Tibial artery (tissue), 4 donors: ENCODE measurements around the gene ZNF570.
A peak's percentile ranks its signal among the peaks of the same experiment; 100 is the strongest.

Experiments
- DNase-seq, 2 donors: peaks; one replicate each; pipeline ENCODE4 v3.0.0-alpha.2; 2019
- H3K27ac ChIP-seq, 2 donors: fragments of 200-600 bp; sonication (generic) in 1 of 2; 1 replicate in 1 of 2; 2 replicates in 1 of 2; pipeline ENCODE4 v1.5.1; 2018 to 2019; ENCODE audit warnings: mild to moderate bottlenecking in 1 of 2
- H3K27me3 ChIP-seq, 2 donors: fragments of 200-600 bp; sonication (generic) in 1 of 2; one replicate each; pipeline versions ENCODE4 v1.5.1 to v1.6.0; 2016 to 2019
- H3K36me3 ChIP-seq, 3 donors: fragments of 200-600 bp; sonication (generic) in 2 of 3; one replicate each; pipeline ENCODE4 v1.5.1; 2016 to 2019; ENCODE audit warnings: mild to moderate bottlenecking in 2 of 3
- H3K4me1 ChIP-seq, 4 donors: fragments of 200-600 bp; sonication (generic) in 2 of 4; 1 replicate in 3 of 4; 2 replicates in 1 of 4; pipeline ENCODE4 v1.5.1; 2016 to 2019
- H3K4me3 ChIP-seq, 2 donors: fragments of 200-600 bp; sonication (generic) in 1 of 2; 1 replicate in 1 of 2; 2 replicates in 1 of 2; pipeline ENCODE4 v1.5.1; 2018 to 2019; ENCODE audit warnings: mild to moderate bottlenecking in 2 of 2
- H3K9me3 ChIP-seq, 3 donors: fragments of 200-600 bp; sonication (generic) in 1 of 3; one replicate each; pipeline ENCODE4 v1.5.1; 2016 to 2019
- CTCF ChIP-seq, 2 experiments: fragments of 200-600 bp in 1 of 2; fragments of 450-650 bp in 1 of 2; IDR thresholded peaks; one replicate each; pipeline ENCODE4 v1.5.1; 2017 to 2019; ENCODE audit warnings: antibody characterized with exemption in 2 of 2, mild to moderate bottlenecking in 1 of 2, moderate library complexity in 1 of 2
- intact Hi-C: fragments of 100-400 bp; cut with DNase I; formaldehyde crosslinking; loops from one replicate; pipeline ENCODE4 v1.15.0; 2023; ENCODE audit warnings: low total_unique reads

Gene ZNF570

GRCh38 chr19:37468961-37469777, at the start of gene ZNF570:
TSS of gene ZNF570 (plus strand) at chr19:37469356. CDS start at chr19:37470355, 999 bp downstream.
- Histone ChIP-seq H3K27me3 (no peaks in the 10 kb centered on the region), H3K4me3 (peak within 1 kb of the TSS; percentile 73 to 74), H3K4me1 (peaks cover 0 to 28% (median 16%) of the 10 kb centered on the region in 4 donors), H3K36me3 (peaks cover 15 to 36% (median 28%) of the 10 kb centered on the region in 3 donors), H3K27ac (peak within 1 kb of the TSS; percentile 90), H3K9me3 (peaks cover 0 to 16% (median under 1%) of the 10 kb centered on the region in 3 donors)
- TF ChIP-seq CTCF (IDR thresholded peaks at IDR 0.05): peak in 1 of 2 experiments; percentile 10
- intact Hi-C loops: no loop called here
- DNase-seq: peak; percentile 88 to 94

GRCh38 chr19:37452500-37453245, 16.5 kb upstream of the ZNF570 start:
- H3K27me3 ChIP-seq: no peaks in the 10 kb centered on the region
- no peaks in the 10 kb centered on the region for H3K4me1 ChIP-seq
- intact Hi-C loops: loop anchor here (10.0 kb wide), 1 partner anchor 48 kb away; no protein-coding TSS in a partner anchor
- H3K9me3 ChIP-seq: peaks cover 19 to 100% (median 88%) of the 10 kb centered on the region in 3 donors
- no peak overlapping the region for H3K4me3 ChIP-seq
- H3K27ac ChIP-seq: no peak overlapping the region
- peaks cover 32 to 78% (median 74%) of the 10 kb centered on the region in 3 donors for H3K36me3 ChIP-seq
- DNase-seq: no peak
- TF ChIP-seq CTCF (IDR thresholded peaks at IDR 0.05): no peak

GRCh38 chr19:37466277-37466797, 2.8 kb upstream of the ZNF570 start:
- Histone ChIP-seq H3K4me1 (peaks cover 0 to 28% (median 16%) of the 10 kb centered on the region in 4 donors), H3K36me3 (peaks cover 36 to 40% (median 40%) of the 10 kb centered on the region in 3 donors), H3K4me3 (peak overlapping the region; percentile 64 to 73), H3K9me3 (peaks cover 0 to 21% (median 8%) of the 10 kb centered on the region in 3 donors), H3K27me3 (no peaks in the 10 kb centered on the region), H3K27ac (peak overlapping the region; percentile 84 to 90)
- no peak for DNase-seq
- intact Hi-C loops: no loop called here
- TF ChIP-seq CTCF (IDR thresholded peaks at IDR 0.05): no peak

- Histone ChIP-seq H3K4me3 (peak within 1 kb of the TSS; percentile 73 to 74), H3K4me1 (peaks cover 0 to 28% (median 16%) of the 10 kb centered on the region in 4 donors), H3K27ac (peak within 1 kb of the TSS; percentile 90), H3K9me3 (peaks cover 0 to 14% (median 1%) of the 10 kb centered on the region in 3 donors), H3K27me3 (no peaks in the 10 kb centered on the region), H3K36me3 (peaks cover 29 to 40% (median 38%) of the 10 kb centered on the region in 3 donors)
- peak; percentile 92 to 95 for DNase-seq
- intact Hi-C loops: no loop called here
- no peak for TF ChIP-seq CTCF (IDR thresholded peaks at IDR 0.05)
These were observed 2.2 kb upstream of the ZNF570 start, which contains the start of gene ZNF569 for GRCh38 chr19:37466798-37467607. TSS of gene ZNF569 (minus strand) at chr19:37467444. CDS start at chr19:37444921, 22,523 bp downstream.
